Measurements from ENCODE around the gene SLC1A2.

DNA sequence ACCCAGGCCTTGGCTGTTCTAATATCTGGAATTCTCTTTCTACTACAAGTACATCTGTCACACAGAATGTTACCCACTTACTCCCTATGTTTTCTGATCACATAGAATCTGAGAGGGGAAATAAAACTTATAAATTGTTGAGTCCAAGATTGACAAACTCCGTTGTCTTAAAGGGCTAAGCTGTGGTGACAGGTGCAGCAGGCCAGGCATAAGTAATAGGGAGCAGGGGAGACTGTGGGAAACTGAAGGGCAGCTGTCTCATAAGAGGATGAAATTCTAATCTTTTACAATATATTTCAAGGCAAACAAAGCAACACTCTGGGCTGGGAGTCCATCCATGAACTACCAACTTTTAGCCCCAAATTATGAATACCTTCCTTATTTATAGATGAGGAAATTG lies 133.9 kb downstream of the SLC1A2 start:
- no peak for TF ChIP-seq POLR2A (IDR thresholded peaks at IDR 0.05)
- TF ChIP-seq, protein P1, sequence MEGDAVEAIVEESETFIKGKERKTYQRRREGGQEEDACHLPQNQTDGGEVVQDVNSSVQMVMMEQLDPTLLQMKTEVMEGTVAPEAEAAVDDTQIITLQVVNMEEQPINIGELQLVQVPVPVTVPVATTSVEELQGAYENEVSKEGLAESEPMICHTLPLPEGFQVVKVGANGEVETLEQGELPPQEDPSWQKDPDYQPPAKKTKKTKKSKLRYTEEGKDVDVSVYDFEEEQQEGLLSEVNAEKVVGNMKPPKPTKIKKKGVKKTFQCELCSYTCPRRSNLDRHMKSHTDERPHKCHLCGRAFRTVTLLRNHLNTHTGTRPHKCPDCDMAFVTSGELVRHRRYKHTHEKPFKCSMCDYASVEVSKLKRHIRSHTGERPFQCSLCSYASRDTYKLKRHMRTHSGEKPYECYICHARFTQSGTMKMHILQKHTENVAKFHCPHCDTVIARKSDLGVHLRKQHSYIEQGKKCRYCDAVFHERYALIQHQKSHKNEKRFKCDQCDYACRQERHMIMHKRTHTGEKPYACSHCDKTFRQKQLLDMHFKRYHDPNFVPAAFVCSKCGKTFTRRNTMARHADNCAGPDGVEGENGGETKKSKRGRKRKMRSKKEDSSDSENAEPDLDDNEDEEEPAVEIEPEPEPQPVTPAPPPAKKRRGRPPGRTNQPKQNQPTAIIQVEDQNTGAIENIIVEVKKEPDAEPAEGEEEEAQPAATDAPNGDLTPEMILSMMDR (IDR thresholded peaks at IDR 0.05) = no peak
- no peak for TF ChIP-seq POLR2AphosphoS5 (IDR thresholded peaks at IDR 0.05)
